K562 (cell line): Measurements from ENCODE around the gene LCA5L. TPM values are rescaled to one million over a fixed set of nuclear protein-coding genes. Genes with fewer than 3 reads are reported as not detected.

Experiments used
- CREB3 ChIP-seq: fragments of 450-650 bp; conservative IDR thresholded peaks from 2 replicates; pipeline ENCODE4 v1.6.1; 2016; ENCODE audit warnings: missing genetic modification characterization, low read depth, mild to moderate bottlenecking, missing compliant biosample characterization, moderate library complexity
- EWSR1 ChIP-seq: fragments of 450-650 bp; IDR thresholded peaks from 2 replicates; pipeline ENCODE4 v1.6.1; 2018; ENCODE audit warnings: borderline replicate concordance, mild to moderate bottlenecking, low read depth, moderate library complexity; ENCODE audit not compliant: partially characterized antibody
- FOS ChIP-seq: IDR thresholded peaks from 3 replicates; pipeline ENCODE4 v1.6.1; 2011; ENCODE audit not compliant: insufficient read length; ENCODE audit errors: extremely low read depth
- FOXK1 ChIP-seq: sonication (generic); formaldehyde crosslinking; IDR thresholded peaks from 2 replicates; pipeline ENCODE4 v1.8.0; 2022; ENCODE audit warnings: missing genetic modification reagents, mild to moderate bottlenecking, borderline replicate concordance
- L3MBTL2 ChIP-seq: fragments of 450-650 bp; IDR thresholded peaks from 2 replicates; pipeline ENCODE4 v1.6.1; 2016; ENCODE audit warnings: mild to moderate bottlenecking, moderate library complexity
- MAFG ChIP-seq: fragments of 450-650 bp; conservative IDR thresholded peaks from 2 replicates; pipeline ENCODE4 v1.6.1; 2016; ENCODE audit warnings: missing genetic modification characterization, missing compliant biosample characterization
- MYNN ChIP-seq, 2 experiments: sonication (generic); formaldehyde crosslinking in 1 of 2; IDR thresholded peaks; 2 replicates each; pipeline versions ENCODE4 v1.5.0 to v1.6.1; 2016 to 2020; ENCODE audit warnings: antibody characterized with exemption in 1 of 2, missing genetic modification reagents in 1 of 2
- OTX1 ChIP-seq: fragments of 450-650 bp; formaldehyde crosslinking; IDR thresholded peaks from 2 replicates; pipeline ENCODE4 v1.4.0; 2022; ENCODE audit warnings: mild to moderate bottlenecking
- SMARCE1 ChIP-seq: fragments of 450-650 bp; IDR thresholded peaks from 2 replicates; pipeline ENCODE4 v1.7.1; 2016; ENCODE audit warnings: mild to moderate bottlenecking
- TSHZ1 ChIP-seq: fragments of 250-450 bp; sonication (Bioruptor Pico); IDR thresholded peaks from 2 replicates; pipeline ENCODE4 v1.4.0; 2020; ENCODE audit warnings: mild to moderate bottlenecking, moderate library complexity
- ZMIZ1 ChIP-seq, 2 experiments: fragments of 150-350 bp in 1 of 2; IDR thresholded peaks; 2 replicates each; pipeline ENCODE4 v1.6.1; 2012 to 2016; ENCODE audit warnings: low read depth in 2 of 2, low read length in 2 of 2, mild to moderate bottlenecking in 1 of 2, moderate library complexity in 1 of 2
- ZNF143 ChIP-seq: sonication (generic); formaldehyde crosslinking; IDR thresholded peaks from 2 replicates; pipeline ENCODE4 v1.9.0; 2022; ENCODE audit warnings: mild to moderate bottlenecking, missing genetic modification reagents
- ZNF263 ChIP-seq: sonication (generic); formaldehyde crosslinking; IDR thresholded peaks from 2 replicates; pipeline ENCODE4 v1.8.0; 2022; ENCODE audit warnings: mild to moderate bottlenecking, missing genetic modification reagents, borderline replicate concordance
- polyA plus RNA-seq, 8 experiments: library from polyadenylated mRNA; depleted of rRNA in 4 of 8; stranded (reverse) in 5 of 8; unstranded in 3 of 8; fragments of >200 nt; fragmentation: Nextera tagmentation in 2 of 8; fragmentation: Illumina TruSeq in 1 of 8; extraction: Ambion mirVana in 2 of 8; extraction: Trizol in 1 of 8; gene quantifications; 2 replicates each; pipeline versions ENCODE4 v1.2.1 to v1.2.3, GENCODE V29; 2011 to 2014; ENCODE audit warnings: inconsistent platforms in 1 of 8, missing spikeins in 1 of 8
- total RNA-seq, 7 experiments: library from RNA; depleted of rRNA in 6 of 7; stranded (reverse); fragments of >200 nt in 6 of 7; fragmentation: Illumina TruSeq in 2 of 7; extraction: Trizol in 2 of 7; gene quantifications; 2 replicates each; pipeline versions ENCODE4 v1.2.1 to v1.2.3, GENCODE V29; 2011 to 2021; ENCODE audit warnings: low replicate concordance in 1 of 7

LCA5L gene
- total and polyA plus RNA-seq, 9 of the 15 experiments (the other 6 are each of a cell fraction or from before 2014, with no cell fraction given), result 1.8 to 4.9 (median 3.8) TPM

- peak; percentile 92 for TF ChIP-seq FOXK1
- no peak for TF ChIP-seq FOS
- 0 out of 4 replicates have a peak, but pooled peaks of 1 of the 2 experiments have one; percentile 20 for TF ChIP-seq ZMIZ1 (IDR thresholded peaks at IDR 0.05; ENCODE audit: low read depth in 2 of 2, low read length in 2 of 2)
- TF ChIP-seq MYNN (IDR thresholded peaks at IDR 0.05), result no peak
- no peak for TF ChIP-seq MYNN (CRISPR knock-in tag; IDR thresholded peaks at IDR 0.05)
- no peak for TF ChIP-seq MAFG (tag)
- no peak for TF ChIP-seq SMARCE1
- TF ChIP-seq L3MBTL2, result peak; percentile 99
- TF ChIP-seq OTX1, result 0 out of 2 replicates have a peak, but pooled peaks have one; percentile 49
- TF ChIP-seq ZNF263 (CRISPR knock-in tag), result no peak; the same call in 1 of the 2 replicates
- no peak for TF ChIP-seq EWSR1
- peak; percentile 84 for TF ChIP-seq ZNF143 (CRISPR knock-in tag)
- peak; percentile 31; the same call in 1 of the 2 replicates for TF ChIP-seq CREB3 (tag)
- no peak for TF ChIP-seq TSHZ1 (CRISPR knock-in tag)
Measured at GRCh38 chr21:39445321-39446269, at the start of gene LCA5L (continued).
